GM20000 (cell line): ENCODE measurements around the gene PI4KA.

Source experiments
- DNase-seq: peaks from one replicate; pipeline ENCODE4 v3.0.0; 2012; ENCODE audit warnings: low spot score
- CTCF ChIP-seq: IDR thresholded peaks from 2 replicates; pipeline ENCODE4 v1.5.1; 2012; ENCODE audit warnings: mild to moderate bottlenecking, control low read depth; ENCODE audit errors: extremely low read depth, missing control alignments

Gene PI4KA

GRCh38 chr22:20746431-20747189 lies 112.0 kb downstream of the PI4KA start:
- no peak for DNase-seq
- no peak for TF ChIP-seq CTCF

GRCh38 chr22:20745119-20745518 lies 113.5 kb downstream of the PI4KA start:
- TF ChIP-seq CTCF: no peak
- DNase-seq: no peak

- TF ChIP-seq CTCF: no peak
- no peak for DNase-seq
Observed at GRCh38 chr22:20744456-20744855, 114.2 kb downstream of the PI4KA start.

GRCh38 chr22:20742764-20743163 lies 115.8 kb downstream of the PI4KA start:
- no peak for DNase-seq
- no peak for TF ChIP-seq CTCF

- peak; percentile 66 for DNase-seq
- TF ChIP-seq CTCF: peak; percentile 64
Observed at GRCh38 chr22:20741634-20742581, 116.7 kb downstream of the PI4KA start.

GRCh38 chr22:20741008-20741633 lies 117.5 kb downstream of the PI4KA start:
- no peak for TF ChIP-seq CTCF

More at GRCh38 chr22:20741008-20741633, 117.5 kb downstream of the PI4KA start:
- DNase-seq: no peak
